Neural cell (in vitro differentiated cells): ENCODE results near the gene EML4.

Experiments
- CTCF ChIP-seq: fragments of 450-650 bp; IDR thresholded peaks from 2 replicates; pipeline ENCODE4 v1.5.1; 2014; ENCODE audit warnings: antibody characterized with exemption, mild to moderate bottlenecking, moderate library complexity; ENCODE audit not compliant: poor library complexity, severe bottlenecking
- EZH2 ChIP-seq: fragments of 200-600, 300-800 bp; shearing (Covaris generic), sonication (generic); IDR thresholded peaks from 2 replicates; pipeline ENCODE4 v1.6.1; 2014; ENCODE audit warnings: antibody characterized with exemption, low read length, borderline replicate concordance, mild to moderate bottlenecking; ENCODE audit not compliant: insufficient read depth, poor library complexity, severe bottlenecking

DNA sequence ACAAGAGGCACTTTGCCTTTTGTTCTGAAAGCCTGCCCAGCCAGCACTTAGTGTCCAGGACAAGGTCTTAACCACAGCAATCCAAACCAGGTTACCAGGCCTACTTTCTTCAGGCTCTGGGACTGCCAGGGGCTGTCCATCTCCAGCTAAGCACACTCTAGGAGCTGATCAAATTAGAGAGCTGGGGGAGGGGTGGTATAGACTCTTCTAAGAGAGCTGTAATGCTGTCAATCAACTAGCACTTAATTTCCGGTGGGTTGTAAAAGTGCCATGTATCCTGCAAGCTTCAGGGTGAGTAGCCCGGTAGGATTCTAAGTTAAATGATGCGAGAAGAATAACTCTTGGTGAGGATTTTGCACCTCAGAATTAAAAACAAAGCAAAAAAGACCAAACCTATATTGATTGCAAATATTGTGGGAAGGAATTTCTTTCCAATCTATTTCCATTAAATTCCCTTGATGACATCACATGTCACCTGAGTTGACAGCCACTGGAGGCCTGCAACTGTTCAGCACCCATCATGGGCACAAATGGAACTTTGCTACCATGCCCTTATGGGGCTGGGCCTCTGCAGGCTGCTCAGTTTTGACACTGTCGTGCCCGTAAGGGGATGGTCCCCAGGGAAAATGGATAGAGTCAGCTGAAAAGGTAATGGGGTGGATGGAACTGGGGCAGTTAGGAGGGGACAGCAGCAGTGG lies 200.5 kb downstream of the EML4 start:
- no peak for TF ChIP-seq EZH2
- no peak for TF ChIP-seq CTCF
